Heart right ventricle (tissue), 16 donors: ENCODE data around the gene APOL6. TPM values are rescaled to one million over a fixed set of nuclear protein-coding genes. Genes with fewer than 3 reads are reported as not detected.

Source experiments
- ATAC-seq, 8 donors: fragments of 200-7000 bp; cut with Tn5 transposase; one replicate each; pipeline ENCODE4 v1.9.1; 2020; ENCODE audit warnings: mild to moderate bottlenecking in 8 of 8, moderate library complexity in 8 of 8, moderate number of reproducible peaks in 1 of 8
- DNase-seq, 2 donors: peaks; one replicate each; pipeline ENCODE4 v3.0.0-alpha.2; 2020
- H3K27ac ChIP-seq, 10 donors: fragments of 200-600 bp; sonication (generic) in 2 of 10; one replicate each; pipeline versions ENCODE4 v1.5.0 to v1.8.0; 2020 to 2022; ENCODE audit warnings: mild to moderate bottlenecking in 3 of 10
- H3K27me3 ChIP-seq, 7 donors: fragments of 200-600 bp; one replicate each; pipeline ENCODE4 v1.8.0; 2021 to 2022; ENCODE audit warnings: mild to moderate bottlenecking in 2 of 7
- H3K36me3 ChIP-seq, 9 donors: fragments of 200-600 bp; sonication (generic) in 1 of 9; one replicate each; pipeline versions ENCODE4 v1.5.0 to v1.8.0; 2020 to 2022; ENCODE audit warnings: mild to moderate bottlenecking in 2 of 9
- H3K4me1 ChIP-seq, 9 donors: fragments of 200-600 bp; sonication (generic) in 1 of 9; one replicate each; pipeline versions ENCODE4 v1.5.0 to v1.8.0; 2020 to 2022; ENCODE audit warnings: mild to moderate bottlenecking in 4 of 9
- H3K4me3 ChIP-seq, 10 donors: fragments of 200-600 bp; sonication (generic) in 2 of 10; one replicate each; pipeline versions ENCODE4 v1.5.0 to v1.8.0; 2020 to 2022; ENCODE audit warnings: mild to moderate bottlenecking in 7 of 10, moderate library complexity in 2 of 10
- H3K9me3 ChIP-seq, 11 donors: fragments of 200-600 bp in 10 of 11; sonication (generic) in 2 of 11; one replicate each; pipeline versions ENCODE4 v1.5.0 to v1.8.0; 2013 to 2022; ENCODE audit warnings: mild to moderate bottlenecking in 2 of 11, control low read depth in 1 of 11, moderate library complexity in 1 of 11
- WGBS, 2 donors: extraction: QIAGEN DNeasy Blood & Tissue Kit; methylation state at CpG; one replicate each; pipeline ENCODE4 v1.1.7; 2013; ENCODE audit warnings: inconsistent platforms in 1 of 2; 5-methylcytosine and 5-hydroxymethylcytosine counted together
- intact Hi-C, 10 donors: fragments of 100-400 bp; cut with DNase I; formaldehyde crosslinking; loops; one replicate each; pipeline versions ENCODE4 v1.11.1 to v1.14.2; 2022
- polyA plus RNA-seq, 2 donors: library from polyadenylated mRNA; stranded (reverse); fragments of 200-250 nt; gene quantifications; one replicate each; pipeline ENCODE4 v1.2.3, GENCODE V29; 2013
- total RNA-seq, 10 donors: library from RNA; stranded (reverse); fragmentation: NEBNext Ultra II Directional in 3 of 10; extraction: Animal tissue kit (Norgen Biotek cat#: 25700) in 3 of 10; gene quantifications; one replicate each; pipeline versions ENCODE4 v1.2.1 to v1.2.4, GENCODE V29; 2021 to 2023
- TF ChIP-seq, protein P1 (sequence below), 9 donors: fragments of 200-600 bp; sonication (generic) in 2 of 9; IDR thresholded peaks; one replicate each; pipeline versions ENCODE4 v1.5.0 to v1.8.0; 2021 to 2022; ENCODE audit warnings: antibody characterized with exemption in 9 of 9, mild to moderate bottlenecking in 5 of 9, moderate library complexity in 1 of 9
- donor health status: Arrhythmogenic right ventricular cardiomyopathy.
- donor health status: ischemic (EF 13 %, LVEDD 7.1; RV severe dilation, severe dysfunction).
- donor health status: healthy with polysubstance abuse.
- donor health status: DM: no; HTN: yes; CAD: no.
- donor health status: DM: no; HTN: no; CAD: no.
- donor health status: ischemic (EF 25% LVEDD 6.9; RV normal size, moderate dysfunction).
- donor health status: ischemic (EF 25% LVEDD 5.7; RV mildly dilated, moderate dysfunction).
- donor health status: healthy.
- donor health status: DM: yes; HTN: yes; CAD: no.
- donor health status: Ischemic cardiomyopathy.
- donor health status: ischemic (EF 35%, LVEDD 5.7; RV mildly dilated, moderate dysfunction).
- donor health status: nonischemic (EF 11% LVEDD 7.7; RV severe dilation, severe dysfunction).
- donor health status: DM: yes; HTN: yes; CAD: no.
- donor health status: PGD.
- donor health status: ischemic (EF 29% LVEDD 5.4; RV normal size, mild dysfunction).
- donor health status: nonischemic (EF 23%, LVEDD 6.1; RV moderate dilation, normal function).

APOL6 gene
- total and polyA plus RNA-seq, 12 donors, result 1.7 to 51.9 (median 7.6) TPM

DNA sequence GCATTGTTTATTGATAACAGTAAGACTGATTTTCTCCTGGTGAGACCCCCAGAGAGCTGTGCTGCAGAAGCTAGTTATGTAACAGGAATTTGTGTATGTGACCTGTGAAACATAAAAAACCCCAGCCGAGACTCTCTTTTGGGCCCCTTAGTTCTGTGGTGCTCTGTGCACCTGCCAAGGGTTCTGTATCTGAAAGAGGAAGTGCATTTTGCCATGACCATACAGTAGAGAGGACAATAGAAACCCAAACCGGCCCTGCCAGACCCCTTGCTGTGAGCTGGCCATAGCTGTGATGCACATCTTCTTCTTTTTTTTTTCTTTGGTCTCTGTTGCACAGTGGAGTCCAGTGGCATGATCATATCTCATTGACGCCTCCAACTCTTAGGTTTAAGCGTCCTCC lies 38.1 kb downstream of the APOL6 start:
- Histone ChIP-seq H3K36me3 (no peaks in the 10 kb centered on the region), H3K4me1 (peaks cover 0 to 12% (median 0%) of the 10 kb centered on the region in 9 donors), H3K4me3 (no peak overlapping the region), H3K27me3 (no peaks in the 10 kb centered on the region), H3K27ac (no peak overlapping the region), H3K9me3 (peaks cover 0 to 8% (median 2%) of the 10 kb centered on the region in 11 donors)
- no peak for DNase-seq
- TF ChIP-seq, protein P1, sequence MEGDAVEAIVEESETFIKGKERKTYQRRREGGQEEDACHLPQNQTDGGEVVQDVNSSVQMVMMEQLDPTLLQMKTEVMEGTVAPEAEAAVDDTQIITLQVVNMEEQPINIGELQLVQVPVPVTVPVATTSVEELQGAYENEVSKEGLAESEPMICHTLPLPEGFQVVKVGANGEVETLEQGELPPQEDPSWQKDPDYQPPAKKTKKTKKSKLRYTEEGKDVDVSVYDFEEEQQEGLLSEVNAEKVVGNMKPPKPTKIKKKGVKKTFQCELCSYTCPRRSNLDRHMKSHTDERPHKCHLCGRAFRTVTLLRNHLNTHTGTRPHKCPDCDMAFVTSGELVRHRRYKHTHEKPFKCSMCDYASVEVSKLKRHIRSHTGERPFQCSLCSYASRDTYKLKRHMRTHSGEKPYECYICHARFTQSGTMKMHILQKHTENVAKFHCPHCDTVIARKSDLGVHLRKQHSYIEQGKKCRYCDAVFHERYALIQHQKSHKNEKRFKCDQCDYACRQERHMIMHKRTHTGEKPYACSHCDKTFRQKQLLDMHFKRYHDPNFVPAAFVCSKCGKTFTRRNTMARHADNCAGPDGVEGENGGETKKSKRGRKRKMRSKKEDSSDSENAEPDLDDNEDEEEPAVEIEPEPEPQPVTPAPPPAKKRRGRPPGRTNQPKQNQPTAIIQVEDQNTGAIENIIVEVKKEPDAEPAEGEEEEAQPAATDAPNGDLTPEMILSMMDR (IDR thresholded peaks at IDR 0.05), result no peak
- no peak for ATAC-seq
- intact Hi-C loops, result loop anchor here in 1 of 10 donors (10.0 kb wide), 1 partner anchor 229 kb away; no protein-coding TSS in a partner anchor
- 89 to 94% methylated on average over 4 of the region's 4 CpGs for WGBS, 2 donors

DNA sequence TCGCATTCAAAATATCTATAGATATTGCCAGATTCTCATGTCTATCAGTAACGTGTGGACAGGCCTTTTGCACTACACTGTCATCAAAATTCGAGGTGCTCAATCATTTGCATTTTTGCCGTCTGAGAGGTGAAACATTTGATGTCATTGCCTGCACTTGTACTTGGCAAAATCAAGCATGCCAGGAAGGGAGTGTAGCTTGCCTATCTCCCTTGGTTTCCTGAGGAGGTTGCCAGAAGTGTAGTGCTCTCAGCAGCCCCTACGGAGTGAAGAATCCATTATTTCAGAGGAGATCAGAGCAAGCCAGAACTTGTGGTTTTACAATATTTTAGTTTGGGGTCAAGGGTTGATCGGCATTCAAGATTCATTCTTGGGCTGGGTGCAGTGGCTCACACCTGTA lies 39.2 kb downstream of the APOL6 start:
- WGBS, 2 donors, result 71% methylated on average over 6 of the region's 6 CpGs
- TF ChIP-seq, protein P1 (IDR thresholded peaks at IDR 0.05), result no peak
- no peaks in the 10 kb centered on the region for H3K36me3 ChIP-seq

DNA sequence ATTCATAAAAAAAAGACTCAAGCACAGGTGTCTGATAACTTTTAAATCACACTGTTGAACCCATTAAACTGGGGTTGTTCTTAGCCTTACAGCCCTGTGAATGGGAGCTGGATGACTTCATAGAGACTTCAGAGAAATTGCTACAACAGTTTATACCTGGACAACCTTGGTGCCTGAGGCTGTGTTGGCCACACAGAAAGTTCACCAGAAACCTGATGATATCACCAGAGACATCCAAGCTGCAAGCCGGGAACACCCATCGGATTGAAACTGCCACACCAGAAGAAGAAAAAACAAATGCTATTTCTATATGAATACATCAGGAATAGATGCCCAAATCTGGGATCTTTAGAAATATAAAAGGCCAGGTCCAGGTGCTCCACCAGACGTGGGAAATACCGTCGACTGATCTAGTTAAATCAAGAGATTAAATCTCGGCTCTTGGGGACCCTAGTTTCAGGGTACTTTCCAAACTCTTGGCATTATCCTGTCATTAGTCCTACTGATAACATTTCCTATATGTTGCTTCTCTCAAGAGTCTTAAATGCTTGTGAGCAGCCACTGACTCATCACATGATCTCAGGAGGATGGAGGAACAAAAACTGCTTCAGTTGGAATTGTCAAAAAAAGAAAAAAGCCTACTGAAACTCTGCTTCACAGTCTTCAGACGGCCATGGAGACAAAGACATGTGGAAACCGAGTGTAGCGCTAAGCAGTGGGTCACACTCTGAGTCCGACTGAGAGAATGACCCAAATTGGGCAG lies 40.8 kb downstream of the APOL6 start:
- TF ChIP-seq, protein P1 (IDR thresholded peaks at IDR 0.05), result no peak
- peaks cover 0 to 9% (median 0%) of the 10 kb centered on the region in 9 donors for H3K4me1 ChIP-seq
- DNase-seq, result no peak
- H3K9me3 ChIP-seq, result peaks cover 0 to 3% (median 0%) of the 10 kb centered on the region in 11 donors
- no peak overlapping the region for H3K4me3 ChIP-seq
- intact Hi-C loops, result loop anchor here in 1 of 10 donors (10.0 kb wide), 1 partner anchor 226 kb away; no protein-coding TSS in a partner anchor
- no peaks in the 10 kb centered on the region for H3K36me3 ChIP-seq
- no peaks in the 10 kb centered on the region for H3K27me3 ChIP-seq
- no peak for ATAC-seq
- no peak overlapping the region for H3K27ac ChIP-seq
- 80 to 84% methylated on average over 10 of the region's 10 CpGs for WGBS, 2 donors

More for the DNA sequence above, 39.2 kb downstream of the APOL6 start:
- peaks cover 0 to 3% (median 0%) of the 10 kb centered on the region in 11 donors for H3K9me3 ChIP-seq
- ATAC-seq (no peak), DNase-seq (no peak)
- intact Hi-C loops, result loop anchor here in 1 of 10 donors (10.0 kb wide), 1 partner anchor 227 kb away; no protein-coding TSS in a partner anchor
- H3K4me1 ChIP-seq, result peaks cover 0 to 12% (median 0%) of the 10 kb centered on the region in 9 donors
- H3K27ac ChIP-seq, result no peak overlapping the region
- H3K4me3 ChIP-seq, result no peak overlapping the region
- no peaks in the 10 kb centered on the region for H3K27me3 ChIP-seq

DNA sequence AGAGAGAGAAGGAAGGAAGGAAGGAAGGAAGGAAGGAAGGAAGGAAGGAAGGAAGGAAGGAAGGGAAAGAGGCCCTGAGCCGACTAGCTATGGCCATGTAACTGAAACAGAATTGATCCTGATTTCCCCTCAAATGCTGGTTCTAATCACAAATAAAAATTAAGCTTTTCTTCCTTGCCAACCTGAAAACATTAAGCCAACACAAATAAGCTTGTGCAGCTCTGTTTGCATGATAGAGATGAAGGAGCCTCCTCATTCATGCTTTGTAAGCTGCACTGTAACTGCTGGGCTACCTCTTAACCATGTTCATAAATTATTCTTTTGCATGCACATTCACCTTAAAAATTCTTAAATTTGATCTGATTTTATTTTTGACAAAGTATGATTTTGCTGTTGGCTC lies 41.8 kb downstream of the APOL6 start:
- Histone ChIP-seq H3K27me3 (no peaks in the 10 kb centered on the region), H3K4me1 (no peaks in the 10 kb centered on the region), H3K27ac (no peak overlapping the region), H3K9me3 (peaks cover 0 to 3% (median 0%) of the 10 kb centered on the region in 11 donors), H3K36me3 (no peaks in the 10 kb centered on the region), H3K4me3 (no peak overlapping the region)
- intact Hi-C loops, result no loop called here
- DNase-seq (no peak), ATAC-seq (no peak)
- WGBS, 2 donors, result 46 to 54% methylated on average over 1 of the region's 1 CpG
- TF ChIP-seq, protein P1 (IDR thresholded peaks at IDR 0.05), result no peak
